HEK293 (cell line): Measurements from ENCODE around the gene STK40.
A peak's percentile ranks its signal among the peaks of the same experiment; 100 is the strongest.

ENCODE experiments used
- KLF8 ChIP-seq: fragments of 450-650 bp; formaldehyde crosslinking; IDR thresholded peaks from 2 replicates; pipeline ENCODE4 v1.5.1; 2016; ENCODE audit warnings: missing biosample characterization, missing genetic modification characterization
- SP2 ChIP-seq: fragments of 450-650 bp; formaldehyde crosslinking; IDR thresholded peaks from 2 replicates; pipeline ENCODE4 v1.5.1; 2016; ENCODE audit warnings: missing biosample characterization, missing genetic modification characterization
- ZNF2 ChIP-seq: fragments of 450-650 bp; formaldehyde crosslinking; IDR thresholded peaks from 2 replicates; pipeline ENCODE4 v1.5.1; 2016; ENCODE audit warnings: missing biosample characterization, missing genetic modification characterization
- ZNF274 ChIP-seq, 2 experiments: fragments of 200-500 bp in 1 of 2; fragments of 450-650 bp in 1 of 2; sonication (Bioruptor generic) in 1 of 2; formaldehyde crosslinking in 1 of 2; IDR thresholded peaks; 2 replicates each; pipeline versions ENCODE4 v1.5.1 to v1.6.1; 2014 to 2016; ENCODE audit warnings: borderline replicate concordance in 1 of 2, inconsistent platforms in 1 of 2, low read length in 1 of 2, missing biosample characterization in 1 of 2, missing genetic modification characterization in 1 of 2
- ZNF335 ChIP-seq: fragments of 450-650 bp; formaldehyde crosslinking; conservative IDR thresholded peaks from 2 replicates; pipeline ENCODE4 v1.5.1; 2016; ENCODE audit warnings: missing biosample characterization, missing genetic modification characterization
- ZNF561 ChIP-seq: fragments of 450-650 bp; IDR thresholded peaks from 2 replicates; pipeline ENCODE4 v1.5.1; 2018; ENCODE audit warnings: missing biosample characterization, missing genetic modification characterization, borderline replicate concordance
- ZNF585B ChIP-seq: fragments of 450-650 bp; formaldehyde crosslinking; IDR thresholded peaks from 2 replicates; pipeline ENCODE4 v1.5.1; 2016; ENCODE audit warnings: missing biosample characterization, missing genetic modification characterization
- TF ChIP-seq, protein P1 (sequence below): fragments of 450-650 bp; formaldehyde crosslinking; IDR thresholded peaks from 2 replicates; pipeline ENCODE4 v1.5.1; 2016; ENCODE audit warnings: missing biosample characterization, missing genetic modification characterization
- TF ChIP-seq, protein P2 (sequence below): IDR thresholded peaks from 2 replicates; pipeline ENCODE4 v1.6.1; 2011; ENCODE audit warnings: mild to moderate bottlenecking, low read depth, low read length, borderline replicate concordance
- TF ChIP-seq, protein P3 (sequence below): fragments of 450-650 bp; formaldehyde crosslinking; IDR thresholded peaks from 2 replicates; pipeline ENCODE4 v1.5.1; 2016; ENCODE audit warnings: missing biosample characterization, missing genetic modification characterization

- TF ChIP-seq ZNF335 (tag by site-specific recombination): no peak; the same call in 1 of the 2 replicates
- TF ChIP-seq, protein P1, sequence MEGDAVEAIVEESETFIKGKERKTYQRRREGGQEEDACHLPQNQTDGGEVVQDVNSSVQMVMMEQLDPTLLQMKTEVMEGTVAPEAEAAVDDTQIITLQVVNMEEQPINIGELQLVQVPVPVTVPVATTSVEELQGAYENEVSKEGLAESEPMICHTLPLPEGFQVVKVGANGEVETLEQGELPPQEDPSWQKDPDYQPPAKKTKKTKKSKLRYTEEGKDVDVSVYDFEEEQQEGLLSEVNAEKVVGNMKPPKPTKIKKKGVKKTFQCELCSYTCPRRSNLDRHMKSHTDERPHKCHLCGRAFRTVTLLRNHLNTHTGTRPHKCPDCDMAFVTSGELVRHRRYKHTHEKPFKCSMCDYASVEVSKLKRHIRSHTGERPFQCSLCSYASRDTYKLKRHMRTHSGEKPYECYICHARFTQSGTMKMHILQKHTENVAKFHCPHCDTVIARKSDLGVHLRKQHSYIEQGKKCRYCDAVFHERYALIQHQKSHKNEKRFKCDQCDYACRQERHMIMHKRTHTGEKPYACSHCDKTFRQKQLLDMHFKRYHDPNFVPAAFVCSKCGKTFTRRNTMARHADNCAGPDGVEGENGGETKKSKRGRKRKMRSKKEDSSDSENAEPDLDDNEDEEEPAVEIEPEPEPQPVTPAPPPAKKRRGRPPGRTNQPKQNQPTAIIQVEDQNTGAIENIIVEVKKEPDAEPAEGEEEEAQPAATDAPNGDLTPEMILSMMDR (tag by site-specific recombination): no peak
- no peak for TF ChIP-seq ZNF585B (tag by site-specific recombination)
- TF ChIP-seq SP2 (tag by site-specific recombination): peak; percentile 97
- peak; percentile 81 for TF ChIP-seq KLF8 (tag by site-specific recombination)
- no peak for TF ChIP-seq ZNF274 (IDR thresholded peaks at IDR 0.05; ENCODE audit: low read length)
- no peak for TF ChIP-seq ZNF274 (tag by site-specific recombination; IDR thresholded peaks at IDR 0.05; ENCODE audit: borderline replicate concordance)
- TF ChIP-seq, protein P2, sequence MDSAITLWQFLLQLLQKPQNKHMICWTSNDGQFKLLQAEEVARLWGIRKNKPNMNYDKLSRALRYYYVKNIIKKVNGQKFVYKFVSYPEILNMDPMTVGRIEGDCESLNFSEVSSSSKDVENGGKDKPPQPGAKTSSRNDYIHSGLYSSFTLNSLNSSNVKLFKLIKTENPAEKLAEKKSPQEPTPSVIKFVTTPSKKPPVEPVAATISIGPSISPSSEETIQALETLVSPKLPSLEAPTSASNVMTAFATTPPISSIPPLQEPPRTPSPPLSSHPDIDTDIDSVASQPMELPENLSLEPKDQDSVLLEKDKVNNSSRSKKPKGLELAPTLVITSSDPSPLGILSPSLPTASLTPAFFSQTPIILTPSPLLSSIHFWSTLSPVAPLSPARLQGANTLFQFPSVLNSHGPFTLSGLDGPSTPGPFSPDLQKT: no peak
- TF ChIP-seq ZNF2: no peak
- TF ChIP-seq ZNF561: no peak; the same call in none of the 2 replicates
- TF ChIP-seq, protein P3, sequence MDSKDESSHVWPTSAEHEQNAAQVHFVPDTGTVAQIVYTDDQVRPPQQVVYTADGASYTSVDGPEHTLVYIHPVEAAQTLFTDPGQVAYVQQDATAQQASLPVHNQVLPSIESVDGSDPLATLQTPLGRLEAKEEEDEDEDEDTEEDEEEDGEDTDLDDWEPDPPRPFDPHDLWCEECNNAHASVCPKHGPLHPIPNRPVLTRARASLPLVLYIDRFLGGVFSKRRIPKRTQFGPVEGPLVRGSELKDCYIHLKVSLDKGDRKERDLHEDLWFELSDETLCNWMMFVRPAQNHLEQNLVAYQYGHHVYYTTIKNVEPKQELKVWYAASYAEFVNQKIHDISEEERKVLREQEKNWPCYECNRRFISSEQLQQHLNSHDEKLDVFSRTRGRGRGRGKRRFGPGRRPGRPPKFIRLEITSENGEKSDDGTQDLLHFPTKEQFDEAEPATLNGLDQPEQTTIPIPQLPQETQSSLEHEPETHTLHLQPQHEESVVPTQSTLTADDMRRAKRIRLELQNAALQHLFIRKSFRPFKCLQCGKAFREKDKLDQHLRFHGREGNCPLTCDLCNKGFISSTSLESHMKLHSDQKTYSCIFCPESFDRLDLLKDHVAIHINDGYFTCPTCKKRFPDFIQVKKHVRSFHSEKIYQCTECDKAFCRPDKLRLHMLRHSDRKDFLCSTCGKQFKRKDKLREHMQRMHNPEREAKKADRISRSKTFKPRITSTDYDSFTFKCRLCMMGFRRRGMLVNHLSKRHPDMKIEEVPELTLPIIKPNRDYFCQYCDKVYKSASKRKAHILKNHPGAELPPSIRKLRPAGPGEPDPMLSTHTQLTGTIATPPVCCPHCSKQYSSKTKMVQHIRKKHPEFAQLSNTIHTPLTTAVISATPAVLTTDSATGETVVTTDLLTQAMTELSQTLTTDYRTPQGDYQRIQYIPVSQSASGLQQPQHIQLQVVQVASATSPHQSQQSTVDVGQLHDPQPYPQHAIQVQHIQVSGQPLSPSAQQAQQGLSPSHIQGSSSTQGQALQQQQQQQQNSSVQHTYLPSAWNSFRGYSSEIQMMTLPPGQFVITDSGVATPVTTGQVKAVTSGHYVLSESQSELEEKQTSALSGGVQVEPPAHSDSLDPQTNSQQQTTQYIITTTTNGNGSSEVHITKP (tag by site-specific recombination): no peak
These were observed at the start of gene STK40 for GRCh38 chr1:36385410-36386264.
